Activated T-helper 1 cell treated with anti-CD3 and anti-CD28 coated beads, Interleukin-12 subunit alpha, Interleukin-12 subunit beta, Interleukin-2, Interleukin-4 antibody, amounts not matched to agents 30 ng/mL and 10 ng/mL and 1 ng/mL, durations not matched to agents 14 hours and 24 hours and 36 hours (primary cell): ENCODE results near the gene ANKH. TPM values are rescaled to one million over a fixed set of nuclear protein-coding genes. Genes with fewer than 3 reads are reported as not detected.

Source experiments
- DNase-seq: peaks from one replicate; pipeline ENCODE4 v3.0.0; 2021; ENCODE audit warnings: low spot score
- H3K27ac Mint-ChIP-seq: one replicate; pipeline ENCODE4 v1.8.0; 2021; ENCODE audit warnings: mild to moderate bottlenecking, mixed read lengths
- H3K27me3 Mint-ChIP-seq: one replicate; pipeline ENCODE4 v1.8.0; 2022; ENCODE audit warnings: mild to moderate bottlenecking, moderate library complexity, mixed read lengths; ENCODE audit not compliant: insufficient read depth
- H3K36me3 Mint-ChIP-seq: one replicate; pipeline ENCODE4 v1.8.0; 2021; ENCODE audit warnings: low read depth, mixed read lengths
- H3K4me1 Mint-ChIP-seq: one replicate; pipeline ENCODE4 v1.8.0; 2021; ENCODE audit warnings: low read depth, mixed read lengths
- H3K4me3 Mint-ChIP-seq: one replicate; pipeline ENCODE4 v1.8.0; 2021; ENCODE audit warnings: mild to moderate bottlenecking, moderate library complexity, mixed read lengths
- H3K9me3 Mint-ChIP-seq: one replicate; pipeline ENCODE4 v1.8.0; 2021; ENCODE audit warnings: mixed read lengths
- intact Hi-C: fragments of 100-400 bp; cut with micrococcal nuclease; formaldehyde crosslinking; loops from one replicate; pipeline ENCODE4 v1.15.1; 2024
- total RNA-seq: library from RNA; stranded (reverse); gene quantifications from 2 replicates; pipeline ENCODE4 v1.2.3, GENCODE V29; 2022

The ANKH gene
- total RNA-seq, 1 donor from 2014 or later = 35.6 TPM

- Mint-ChIP-seq H3K4me1 (peaks cover 78% of the 10 kb centered on the region), H3K36me3 (peaks cover 27% of the 10 kb centered on the region), H3K27ac (peak overlapping the region; percentile 74), H3K9me3 (no peaks in the 10 kb centered on the region), H3K4me3 (peak overlapping the region; percentile 65), H3K27me3 (no peaks in the 10 kb centered on the region)
- intact Hi-C loops = loop anchor here (5.0 kb wide), 1 partner anchor 1800 kb away; the partner anchor contains the start of gene ZNF622
- DNase-seq = no peak
These were observed 203.8 kb downstream of the ANKH start for GRCh38 chr5:14667770-14668169.

GRCh38 chr5:14667290-14667689, 204.3 kb downstream of the ANKH start:
- no peak for DNase-seq
- Mint-ChIP-seq H3K9me3 (no peaks in the 10 kb centered on the region), H3K27ac (peak overlapping the region; percentile 74), H3K27me3 (no peaks in the 10 kb centered on the region), H3K36me3 (peaks cover 27% of the 10 kb centered on the region), H3K4me3 (peak overlapping the region; percentile 98), H3K4me1 (peaks cover 77% of the 10 kb centered on the region)
- intact Hi-C loops = loop anchor here (5.0 kb wide), 1 partner anchor 1800 kb away; the partner anchor contains the start of gene ZNF622

- H3K27ac Mint-ChIP-seq = peak overlapping the region; percentile 87
- H3K36me3 Mint-ChIP-seq = peaks cover 27% of the 10 kb centered on the region
- H3K27me3 Mint-ChIP-seq = no peaks in the 10 kb centered on the region
- H3K4me1 Mint-ChIP-seq = peaks cover 75% of the 10 kb centered on the region
- intact Hi-C loops = loop anchor here (5.0 kb wide), 1 partner anchor 1801 kb away; the partner anchor contains the start of gene ZNF622
- DNase-seq = no peak
- peak overlapping the region; percentile 98 for H3K4me3 Mint-ChIP-seq
- no peaks in the 10 kb centered on the region for H3K9me3 Mint-ChIP-seq
These were observed 205.2 kb downstream of the ANKH start for GRCh38 chr5:14666357-14666756.

GRCh38 chr5:14665949-14666348, 205.6 kb downstream of the ANKH start:
- peak overlapping the region; percentile 87 for H3K27ac Mint-ChIP-seq
- peak overlapping the region; percentile 98 for H3K4me3 Mint-ChIP-seq
- peaks cover 75% of the 10 kb centered on the region for H3K4me1 Mint-ChIP-seq
- H3K9me3 Mint-ChIP-seq = no peaks in the 10 kb centered on the region
- H3K36me3 Mint-ChIP-seq = peaks cover 26% of the 10 kb centered on the region
- intact Hi-C loops = loop anchor here (2.0 to 5.0 kb wide), 4 partner anchors 71 to 1801 kb away; partner anchors contain the start of genes ANKH, TRIO and ZNF622
- no peaks in the 10 kb centered on the region for H3K27me3 Mint-ChIP-seq
- DNase-seq = no peak

GRCh38 chr5:14665101-14665822, 206.3 kb downstream of the ANKH start:
- Mint-ChIP-seq H3K27ac (peak overlapping the region; percentile 93), H3K27me3 (no peaks in the 10 kb centered on the region), H3K4me3 (peak overlapping the region; percentile 98), H3K4me1 (peaks cover 72% of the 10 kb centered on the region), H3K9me3 (no peaks in the 10 kb centered on the region), H3K36me3 (peaks cover 29% of the 10 kb centered on the region)
- intact Hi-C loops = loop anchor here (2.0 to 5.0 kb wide), 4 partner anchors 70 to 1802 kb away; partner anchors contain the start of genes ANKH, TRIO and ZNF622
- no peak for DNase-seq

GRCh38 chr5:14664270-14665100, 207.1 kb downstream of the ANKH start, which contains the start of gene OTULIN:
OTULIN (plus strand) TSS chr5:14664718; CDS start chr5:14664826, 108 bp downstream.
- DNase-seq = peak; percentile 86
- H3K4me3 Mint-ChIP-seq = peak within 1 kb of the TSS; percentile 98
- H3K27ac Mint-ChIP-seq = peak within 1 kb of the TSS; percentile 98
- peaks cover 72% of the 10 kb centered on the region for H3K4me1 Mint-ChIP-seq
- peaks cover 29% of the 10 kb centered on the region for H3K36me3 Mint-ChIP-seq
- intact Hi-C loops = loop anchor here (1.0 to 5.0 kb wide), 10 partner anchors 16 to 1803 kb away; partner anchors contain the start of genes ANKH, TRIO and ZNF622
- H3K27me3 Mint-ChIP-seq = no peaks in the 10 kb centered on the region
- peaks cover 3% of the 10 kb centered on the region for H3K9me3 Mint-ChIP-seq

DNA sequence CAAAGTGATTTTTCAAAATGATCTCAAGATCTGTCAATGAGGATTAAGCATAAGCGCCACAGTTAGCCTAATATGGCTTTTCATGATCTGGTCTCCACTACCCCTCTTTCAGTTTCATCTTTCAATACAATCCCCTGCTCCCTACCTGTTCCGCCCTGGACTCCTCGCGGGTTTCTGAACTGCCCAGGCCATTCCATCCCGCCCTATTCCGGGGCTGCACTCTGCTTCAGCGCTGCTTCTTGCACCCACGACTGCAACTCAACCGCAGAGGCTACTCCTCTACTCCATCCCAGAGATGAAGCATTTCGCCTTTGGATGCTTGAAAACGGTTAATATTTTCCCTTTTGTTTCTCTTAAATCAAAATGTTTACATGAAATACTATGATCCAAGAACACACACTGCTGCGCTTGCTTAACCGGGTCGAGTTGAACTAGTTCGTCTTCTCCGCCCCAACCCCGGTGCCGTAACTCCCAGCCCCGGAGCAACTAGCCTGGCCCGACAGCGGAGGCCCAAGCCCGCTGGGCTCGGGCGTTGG, 207.8 kb downstream of the ANKH start:
- Mint-ChIP-seq H3K27me3 (no peaks in the 10 kb centered on the region), H3K4me1 (peaks cover 72% of the 10 kb centered on the region), H3K36me3 (peaks cover 29% of the 10 kb centered on the region), H3K9me3 (peaks cover 3% of the 10 kb centered on the region), H3K4me3 (peak overlapping the region; percentile 89), H3K27ac (peak overlapping the region; percentile 98)
- intact Hi-C loops = loop anchor here (1.0 to 5.0 kb wide), 10 partner anchors 7 to 521 kb away; partner anchors contain the start of genes ANKH and TRIO
- DNase-seq = no peak

DNA sequence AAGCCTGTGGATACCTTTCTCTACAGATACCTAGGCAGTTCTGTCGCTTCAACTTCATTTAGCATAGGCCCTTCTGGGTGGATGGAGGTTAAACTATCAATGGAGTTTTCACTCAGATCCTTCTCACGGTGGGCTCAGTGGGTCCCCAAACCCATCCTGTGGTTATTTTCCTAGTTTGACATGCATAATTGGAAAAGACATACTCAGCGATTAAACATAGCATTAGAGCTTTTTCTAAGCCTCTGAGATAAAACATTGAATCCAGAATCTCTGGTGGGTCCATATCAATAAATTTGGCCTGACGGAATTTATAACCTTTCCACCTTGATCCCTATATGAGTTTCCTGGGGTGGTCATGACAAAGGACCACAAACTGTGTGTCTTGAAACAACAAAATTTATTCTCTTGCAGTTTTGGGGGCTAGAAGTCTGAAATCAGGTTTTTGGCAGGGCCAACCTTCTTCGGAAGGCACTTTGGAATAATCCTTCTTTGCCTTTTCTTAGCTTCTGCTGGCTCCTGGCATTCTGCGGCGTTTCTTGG, 208.8 kb downstream of the ANKH start:
- Mint-ChIP-seq H3K36me3 (peaks cover 22% of the 10 kb centered on the region), H3K4me3 (peak overlapping the region; percentile 89), H3K27me3 (no peaks in the 10 kb centered on the region), H3K9me3 (peaks cover 3% of the 10 kb centered on the region), H3K27ac (no peak overlapping the region), H3K4me1 (peaks cover 63% of the 10 kb centered on the region)
- no peak for DNase-seq
- intact Hi-C loops = loop anchor here (1.0 to 5.0 kb wide), 2 partner anchors 9 to 265 kb away; no protein-coding TSS in a partner anchor

- Mint-ChIP-seq H3K27me3 (no peaks in the 10 kb centered on the region), H3K4me1 (peaks cover 60% of the 10 kb centered on the region), H3K9me3 (peaks cover 3% of the 10 kb centered on the region), H3K27ac (no peak overlapping the region), H3K4me3 (no peak overlapping the region), H3K36me3 (peaks cover 9% of the 10 kb centered on the region)
- intact Hi-C loops = loop anchor here (5.0 kb wide), 1 partner anchor 266 kb away; no protein-coding TSS in a partner anchor
- no peak for DNase-seq
These were observed 210.7 kb downstream of the ANKH start for GRCh38 chr5:14660833-14661232.

DNA sequence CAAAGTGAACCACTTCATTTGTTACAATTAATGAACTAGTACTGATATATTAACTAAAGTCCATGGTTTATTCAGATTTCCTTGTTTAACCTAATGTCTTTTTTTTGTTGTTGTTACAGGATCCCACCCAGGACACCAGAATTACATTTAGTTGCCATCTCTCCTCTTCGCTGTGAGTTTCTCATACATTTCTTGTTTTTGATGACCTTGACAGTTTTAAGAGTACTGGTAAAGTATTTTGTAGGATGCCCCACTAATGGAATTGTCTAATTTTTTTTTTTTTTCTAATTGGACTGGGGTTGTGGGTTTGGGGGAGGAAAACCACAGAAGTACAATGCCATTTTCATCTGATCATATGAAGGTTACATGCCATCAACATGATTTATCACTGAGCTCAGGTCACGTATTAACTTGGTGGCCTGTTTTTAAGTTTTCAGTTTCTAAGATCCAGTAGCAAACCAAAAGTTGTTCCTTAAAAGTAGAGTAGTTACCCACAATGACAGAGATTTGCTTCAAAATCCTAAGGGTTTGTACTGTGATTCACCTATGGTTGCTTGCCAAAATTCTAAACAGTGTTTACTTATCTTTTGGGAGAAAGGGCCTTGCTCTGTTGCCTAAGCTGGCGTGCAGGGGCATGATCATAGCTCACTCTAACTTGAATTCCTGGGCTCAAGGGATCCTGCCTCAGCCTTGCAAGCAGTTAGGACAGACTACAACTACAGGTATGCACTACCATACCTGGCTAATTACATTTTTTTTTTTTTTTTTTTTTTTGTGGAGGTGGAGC, 211.6 kb downstream of the ANKH start:
- H3K4me3 Mint-ChIP-seq = no peak overlapping the region
- peaks cover 3% of the 10 kb centered on the region for H3K9me3 Mint-ChIP-seq
- DNase-seq = no peak
- no peak overlapping the region for H3K27ac Mint-ChIP-seq
- intact Hi-C loops = loop anchor here (5.0 kb wide), 1 partner anchor 267 kb away; no protein-coding TSS in a partner anchor
- H3K36me3 Mint-ChIP-seq = peaks cover 9% of the 10 kb centered on the region
- no peaks in the 10 kb centered on the region for H3K27me3 Mint-ChIP-seq
- peaks cover 61% of the 10 kb centered on the region for H3K4me1 Mint-ChIP-seq

GRCh38 chr5:14656898-14657297, 214.7 kb downstream of the ANKH start:
- Mint-ChIP-seq H3K9me3 (peaks cover 3% of the 10 kb centered on the region), H3K4me1 (peaks cover 44% of the 10 kb centered on the region), H3K36me3 (peaks cover 4% of the 10 kb centered on the region), H3K27ac (no peak overlapping the region), H3K27me3 (no peaks in the 10 kb centered on the region), H3K4me3 (no peak overlapping the region)
- no peak for DNase-seq
- intact Hi-C loops = no loop called here
